ENCODE results near the gene SPAG16. TPM values are rescaled to one million over a fixed set of nuclear protein-coding genes. Genes with fewer than 3 reads are reported as not detected.
"Not testable (repeated sequence)": the region's sequence is repeated elsewhere in the genome, so short reads cannot be mapped to it uniquely, and the experiment has no call there.

SPAG16 gene
- total RNA-seq, 1 donor from 2014 or later = 18.7 TPM

DNA sequence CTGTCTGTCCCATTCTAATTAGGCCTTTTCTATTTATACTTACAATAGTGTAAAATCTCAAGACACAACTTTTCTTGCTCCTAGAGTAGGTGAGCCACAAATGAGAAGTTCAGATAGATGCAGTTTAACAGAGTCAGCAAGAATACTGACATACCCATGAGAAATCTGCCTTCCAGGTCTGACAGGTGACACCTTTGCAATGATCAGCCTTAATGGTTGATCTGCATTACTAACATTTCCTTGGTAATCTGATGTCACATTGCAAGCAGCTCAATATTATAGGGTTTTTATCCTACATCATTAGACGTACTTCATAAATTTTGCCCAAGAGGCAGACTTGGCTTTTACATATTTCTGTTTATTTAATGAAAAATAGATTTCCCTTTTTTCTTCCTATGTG is 767.3 kb downstream of the SPAG16 start:
- H3K36me3 Mint-ChIP-seq (ENCODE audit: low read depth) = no peaks in the 10 kb centered on the region
- no peak overlapping the region for H3K27ac Mint-ChIP-seq (ENCODE audit: unreplicated experiment)
- no peak for TF ChIP-seq CTCF (IDR thresholded peaks at IDR 0.05)
- no peak for DNase-seq (ENCODE audit: low spot score)
- peaks cover 7% of the 10 kb centered on the region for H3K9me3 Mint-ChIP-seq (ENCODE audit: low read depth)
- H3K4me3 Mint-ChIP-seq (ENCODE audit: unreplicated experiment) = no peak overlapping the region
- H3K27me3 Mint-ChIP-seq (ENCODE audit: low read depth) = no peaks in the 10 kb centered on the region
- peaks cover 7% of the 10 kb centered on the region for H3K4me1 Mint-ChIP-seq (ENCODE audit: low read depth)

DNA sequence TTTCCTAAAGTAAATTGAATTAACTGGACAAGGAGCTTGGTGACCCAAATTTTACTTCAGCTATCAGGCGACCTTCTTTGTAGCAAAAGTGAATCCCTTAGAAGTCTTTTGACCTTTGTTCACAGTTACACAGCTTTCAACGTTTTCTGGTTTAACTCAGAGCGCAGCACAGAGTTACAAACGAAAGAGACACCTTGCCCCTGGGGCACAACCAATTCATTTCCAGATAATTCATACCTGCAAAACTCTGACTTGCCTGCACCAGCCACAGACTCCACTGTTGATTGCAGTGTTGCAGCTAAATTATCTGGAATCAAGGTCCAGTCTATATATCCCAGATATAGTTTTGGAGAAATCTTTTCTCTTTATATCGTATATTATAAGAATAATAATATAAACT is 768.0 kb downstream of the SPAG16 start:
- no peaks in the 10 kb centered on the region for H3K27me3 Mint-ChIP-seq (ENCODE audit: low read depth)
- peaks cover 7% of the 10 kb centered on the region for H3K4me1 Mint-ChIP-seq (ENCODE audit: low read depth)
- no peaks in the 10 kb centered on the region for H3K36me3 Mint-ChIP-seq (ENCODE audit: low read depth)
- no peak overlapping the region for H3K4me3 Mint-ChIP-seq (ENCODE audit: unreplicated experiment)
- DNase-seq (ENCODE audit: low spot score) = no peak
- peaks cover 3% of the 10 kb centered on the region for H3K9me3 Mint-ChIP-seq (ENCODE audit: low read depth)
- H3K27ac Mint-ChIP-seq (ENCODE audit: unreplicated experiment) = no peak overlapping the region
- no peak for TF ChIP-seq CTCF (IDR thresholded peaks at IDR 0.05)

- no peak overlapping the region for H3K27ac Mint-ChIP-seq (ENCODE audit: unreplicated experiment)
- no peaks in the 10 kb centered on the region for H3K36me3 Mint-ChIP-seq (ENCODE audit: low read depth)
- H3K27me3 Mint-ChIP-seq (ENCODE audit: low read depth) = no peaks in the 10 kb centered on the region
- no peak for TF ChIP-seq CTCF (IDR thresholded peaks at IDR 0.05)
- peaks cover 4% of the 10 kb centered on the region for H3K4me1 Mint-ChIP-seq (ENCODE audit: low read depth)
- H3K4me3 Mint-ChIP-seq (ENCODE audit: unreplicated experiment) = no peak overlapping the region
- DNase-seq (ENCODE audit: low spot score) = no peak
- H3K9me3 Mint-ChIP-seq (ENCODE audit: low read depth) = no peaks in the 10 kb centered on the region
Observed at GRCh38 chr2:214057986-214058385, 773.7 kb downstream of the SPAG16 start.

DNA sequence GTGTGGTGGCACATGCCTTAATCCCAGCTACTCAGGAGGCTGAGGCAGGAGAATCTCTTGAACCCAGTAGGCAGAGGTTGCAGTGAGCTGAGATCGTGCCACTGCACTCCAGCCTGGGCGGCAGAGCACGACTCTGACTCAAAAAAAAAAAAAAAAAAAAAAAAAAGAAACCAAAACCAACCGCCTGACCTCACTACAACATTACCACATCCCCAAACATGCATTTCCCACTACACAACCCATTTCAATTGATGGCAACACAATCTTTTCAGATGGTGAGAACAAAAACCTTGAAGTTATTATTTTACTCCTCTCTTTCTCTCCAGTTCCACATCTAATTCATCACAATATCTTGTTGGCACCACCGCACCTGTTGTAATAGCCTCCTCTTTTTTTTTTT is 778.0 kb downstream of the SPAG16 start:
- H3K4me3 Mint-ChIP-seq (ENCODE audit: unreplicated experiment); H3K9me3 Mint-ChIP-seq (ENCODE audit: low read depth); H3K4me1 Mint-ChIP-seq (ENCODE audit: low read depth); DNase-seq (ENCODE audit: low spot score); H3K27ac Mint-ChIP-seq (ENCODE audit: unreplicated experiment); H3K27me3 Mint-ChIP-seq (ENCODE audit: low read depth); H3K36me3 Mint-ChIP-seq (ENCODE audit: low read depth): not testable (repeated sequence)

DNA sequence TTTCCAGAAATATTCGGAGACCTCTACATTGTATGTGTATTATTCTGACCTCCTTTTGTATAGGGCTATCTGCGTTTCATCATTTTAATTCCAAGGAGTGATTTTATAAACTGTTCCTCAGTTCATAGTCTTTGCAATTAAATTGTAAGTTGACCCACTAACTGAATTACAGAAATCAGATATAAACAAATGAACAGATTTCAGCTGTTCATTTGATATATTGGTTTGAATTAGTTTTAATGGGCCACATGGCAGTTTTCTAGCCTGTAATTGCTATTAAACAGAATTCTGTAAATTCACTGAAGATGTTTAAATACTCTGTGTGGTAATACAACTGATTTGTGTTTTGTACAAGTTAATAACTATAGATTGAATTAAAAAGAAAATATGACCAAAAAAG is 780.2 kb downstream of the SPAG16 start:
- no peaks in the 10 kb centered on the region for H3K36me3 Mint-ChIP-seq (ENCODE audit: low read depth)
- no peaks in the 10 kb centered on the region for H3K9me3 Mint-ChIP-seq (ENCODE audit: low read depth)
- no peak for TF ChIP-seq CTCF (IDR thresholded peaks at IDR 0.05)
- no peak for DNase-seq (ENCODE audit: low spot score)
- H3K27ac Mint-ChIP-seq (ENCODE audit: unreplicated experiment) = no peak overlapping the region
- peaks cover 10% of the 10 kb centered on the region for H3K4me1 Mint-ChIP-seq (ENCODE audit: low read depth)
- H3K27me3 Mint-ChIP-seq (ENCODE audit: low read depth) = no peaks in the 10 kb centered on the region
- no peak overlapping the region for H3K4me3 Mint-ChIP-seq (ENCODE audit: unreplicated experiment)

DNA sequence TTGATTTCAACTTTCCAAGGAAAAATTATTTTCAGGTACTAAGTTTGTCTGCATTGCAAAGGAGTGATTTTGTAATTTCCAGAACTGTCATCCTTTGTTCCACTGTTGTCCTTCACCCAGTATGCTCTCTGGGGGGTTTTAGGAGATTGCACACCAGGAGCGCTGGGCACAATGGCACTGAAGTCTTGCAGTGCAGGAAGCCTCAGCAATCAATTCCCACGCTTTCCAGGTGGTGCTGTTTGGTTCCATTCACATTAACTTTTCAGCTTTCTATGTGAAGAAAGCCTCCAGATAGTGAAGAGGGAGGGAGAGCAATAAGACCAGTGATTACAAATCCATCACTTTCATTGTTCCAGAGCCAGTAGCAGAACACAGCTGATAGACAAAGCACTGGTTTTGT is 782.6 kb downstream of the SPAG16 start:
- Mint-ChIP-seq H3K9me3 (ENCODE audit: low read depth) (no peaks in the 10 kb centered on the region), H3K27me3 (ENCODE audit: low read depth) (no peaks in the 10 kb centered on the region), H3K36me3 (ENCODE audit: low read depth) (no peaks in the 10 kb centered on the region), H3K4me1 (ENCODE audit: low read depth) (peaks cover 10% of the 10 kb centered on the region), H3K27ac (ENCODE audit: unreplicated experiment) (no peak overlapping the region), H3K4me3 (ENCODE audit: unreplicated experiment) (no peak overlapping the region)
- TF ChIP-seq CTCF (IDR thresholded peaks at IDR 0.05) = no peak
- DNase-seq (ENCODE audit: low spot score) = no peak
